Measurements from ENCODE around the gene IFNA4. TPM values are rescaled to one million over a fixed set of nuclear protein-coding genes. Genes with fewer than 3 reads are reported as not detected.

Gene IFNA4
- total and polyA plus RNA-seq, 11 donors = not detected

DNA sequence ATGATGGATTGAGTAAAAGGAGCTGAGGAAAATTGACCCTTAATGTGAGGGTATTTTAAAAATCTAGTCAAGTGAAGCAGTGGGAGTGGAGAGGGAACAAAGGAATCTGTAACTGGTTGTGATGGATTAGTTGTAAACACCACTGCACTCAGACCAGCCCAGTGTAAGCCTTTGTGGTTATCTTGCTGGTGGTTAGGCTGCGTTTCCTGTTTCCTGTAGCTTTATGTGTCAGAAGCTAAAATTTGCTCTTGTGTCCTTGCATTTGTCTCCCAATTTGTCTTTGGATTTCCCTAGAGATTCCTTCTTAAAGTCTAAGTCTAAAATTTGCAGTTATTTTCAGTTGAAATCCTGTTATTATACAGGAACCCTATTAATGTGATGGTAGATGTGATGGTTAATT is 27.2 kb downstream of the IFNA4 start:
- peaks cover 0 to 12% (median 0%) of the 10 kb centered on the region in 12 donors for H3K4me1 ChIP-seq

DNA sequence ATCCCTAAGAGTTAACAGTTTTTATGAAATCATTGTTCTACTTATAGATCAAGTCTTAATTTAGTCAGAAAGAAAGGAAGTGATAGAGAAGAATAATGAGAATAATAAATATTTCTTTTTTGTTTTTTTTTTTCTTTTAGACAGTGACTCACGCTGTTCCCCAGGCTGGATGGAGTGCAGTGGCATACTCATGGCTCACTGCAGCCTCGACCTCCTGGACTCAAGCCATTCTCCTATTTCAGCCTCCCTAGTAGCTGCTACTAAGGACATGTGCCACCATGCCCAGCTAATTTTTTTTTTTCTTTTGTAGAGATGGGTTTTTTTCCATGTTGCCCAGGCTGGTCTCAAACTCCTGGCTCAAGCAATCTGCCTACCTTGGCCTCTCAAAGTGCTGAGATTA is 31.9 kb downstream of the IFNA4 start:
- no peak for ATAC-seq
- Histone ChIP-seq H3K27me3 (no peaks in the 10 kb centered on the region), H3K36me3 (no peaks in the 10 kb centered on the region), H3K27ac (no peak overlapping the region), H3K9me3 (peaks cover 0 to 6% (median 0%) of the 10 kb centered on the region in 12 donors), H3K4me3 (no peak overlapping the region), H3K4me1 (peaks cover 0 to 22% (median 1%) of the 10 kb centered on the region in 12 donors)
- DNase-seq = no peak
- intact Hi-C loops (cut with DNase I) = no loop called here
- TF ChIP-seq POLR2A (IDR thresholded peaks at IDR 0.05) (no peak), CTCF (IDR thresholded peaks at IDR 0.05) (no peak)
- WGBS, 4 donors = 67 to 73% (median 71%) methylated on average over 2 of the region's 2 CpGs

More for the DNA sequence above, 27.2 kb downstream of the IFNA4 start:
- H3K9me3 ChIP-seq = peaks cover 0 to 6% (median 0%) of the 10 kb centered on the region in 12 donors
- ATAC-seq (no peak), DNase-seq (no peak)
- 22 to 31% (median 24%) methylated on average over 1 of the region's 1 CpG for WGBS, 4 donors
- TF ChIP-seq CTCF (IDR thresholded peaks at IDR 0.05) (no peak), POLR2A (IDR thresholded peaks at IDR 0.05) (no peak)
- no peaks in the 10 kb centered on the region for H3K36me3 ChIP-seq
- no peak overlapping the region for H3K4me3 ChIP-seq
- no peak overlapping the region for H3K27ac ChIP-seq
- H3K27me3 ChIP-seq = no peaks in the 10 kb centered on the region
- intact Hi-C loops (cut with DNase I) = no loop called here

- peak overlapping the region in 1 of 12 donors; percentile 18 for H3K27ac ChIP-seq
- H3K4me3 ChIP-seq = no peak overlapping the region
- no peaks in the 10 kb centered on the region for H3K36me3 ChIP-seq
- intact Hi-C loops (cut with DNase I) = no loop called here
- peaks cover 0 to 8% (median 0%) of the 10 kb centered on the region in 12 donors for H3K9me3 ChIP-seq
- peaks cover 0 to 14% (median 1%) of the 10 kb centered on the region in 12 donors for H3K4me1 ChIP-seq
- peaks cover 0 to 3% (median 0%) of the 10 kb centered on the region in 9 donors for H3K27me3 ChIP-seq
- TF ChIP-seq CTCF (IDR thresholded peaks at IDR 0.05) = peak in 4 of 12 donors; percentile 21 to 40 (median 31)
- TF ChIP-seq POLR2A (IDR thresholded peaks at IDR 0.05) = no peak
- peak in 3 of 4 donors; percentile 41 to 59 (median 45) for ATAC-seq
- DNase-seq = no peak
- 5 to 10% (median 8%) methylated on average over 3 of the region's 3 CpGs for whole genome bisulfite sequencing, 4 donors
These were observed 33.3 kb downstream of the IFNA4 start for GRCh38 chr9:21154018-21154608.

DNA sequence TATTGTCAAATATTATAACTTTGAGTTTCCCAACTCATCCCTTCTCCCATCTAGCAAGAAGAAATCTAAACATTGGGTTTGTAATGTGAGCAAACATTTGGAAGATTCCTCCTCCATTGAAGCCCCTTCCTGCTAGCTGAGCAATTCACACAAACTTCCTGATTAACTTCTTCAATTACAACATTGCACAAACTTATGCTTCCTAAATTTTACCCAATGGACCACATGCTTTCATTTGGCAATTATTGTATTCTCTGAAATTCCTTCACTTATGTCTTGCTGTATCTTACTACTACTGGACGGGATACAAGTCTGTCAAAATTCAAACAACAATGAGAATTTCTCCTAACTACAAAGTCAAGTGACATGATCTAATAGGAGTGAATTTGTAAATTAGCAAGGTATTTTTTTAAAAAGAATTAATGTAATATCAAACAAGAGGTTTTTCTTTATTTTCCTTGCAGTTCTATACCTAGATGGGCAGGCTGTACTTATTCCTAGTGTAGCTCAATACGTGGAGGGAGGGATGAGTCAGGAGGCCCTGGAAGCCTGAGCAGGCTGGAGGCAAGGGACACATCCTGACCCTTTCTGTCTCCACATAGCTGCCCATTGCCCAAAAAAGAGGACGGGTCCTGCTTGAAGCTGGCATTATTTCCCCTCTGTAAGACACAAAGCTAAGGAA is 33.9 kb downstream of the IFNA4 start:
- peak in 2 of 4 donors; percentile 22 to 26 for ATAC-seq
- Histone ChIP-seq H3K4me1 (peaks cover 0 to 14% (median 1%) of the 10 kb centered on the region in 12 donors), H3K27me3 (peaks cover 0 to 3% (median 0%) of the 10 kb centered on the region in 9 donors), H3K4me3 (no peak overlapping the region), H3K9me3 (peaks cover 0 to 13% (median under 1%) of the 10 kb centered on the region in 12 donors), H3K36me3 (no peaks in the 10 kb centered on the region), H3K27ac (peak overlapping the region in 1 of 12 donors; percentile 18)
- TF ChIP-seq CTCF (IDR thresholded peaks at IDR 0.05) = no peak
- no peak for TF ChIP-seq POLR2A (IDR thresholded peaks at IDR 0.05)
- WGBS, 4 donors = 30 to 42% (median 35%) methylated on average over 3 of the region's 3 CpGs
- intact Hi-C loops (cut with DNase I) = loop anchor here in 1 of 10 donors (2.0 kb wide), 1 partner anchor 21 kb away; no protein-coding TSS in a partner anchor
- no peak for DNase-seq
